Thymus (tissue), 11 donors: Measurements from ENCODE around the gene CACNG5. TPM values are rescaled to one million over a fixed set of nuclear protein-coding genes. Genes with fewer than 3 reads are reported as not detected.

Experiments
- DNase-seq, 9 donors: peaks; one replicate each; pipeline ENCODE4 v3.0.0-alpha.2; 2013; ENCODE audit warnings: low spot score in 9 of 9, low read depth in 6 of 9, missing footprints in 1 of 9
- H3K27ac ChIP-seq, 2 donors: one replicate each; pipeline ENCODE4 v1.5.1; 2013; ENCODE audit warnings: control low read depth in 1 of 2, low read depth in 1 of 2, low read length in 1 of 2, mild to moderate bottlenecking in 1 of 2, moderate library complexity in 1 of 2
- H3K27me3 ChIP-seq, 2 donors: one replicate each; pipeline ENCODE4 v1.5.1; 2013; ENCODE audit warnings: low read length in 1 of 2; ENCODE audit not compliant: control insufficient read depth in 2 of 2, insufficient read depth in 1 of 2
- H3K36me3 ChIP-seq, 2 donors: one replicate each; pipeline ENCODE4 v1.5.1; 2013; ENCODE audit warnings: low read length in 1 of 2, mild to moderate bottlenecking in 1 of 2, moderate library complexity in 1 of 2; ENCODE audit not compliant: control insufficient read depth in 2 of 2, insufficient read depth in 2 of 2
- H3K4me1 ChIP-seq, 2 donors: one replicate each; pipeline ENCODE4 v1.5.1; 2013; ENCODE audit warnings: low read length in 2 of 2; ENCODE audit not compliant: control insufficient read depth in 2 of 2, insufficient read depth in 2 of 2
- H3K4me3 ChIP-seq, 2 donors: one replicate each; pipeline ENCODE4 v1.5.1; 2013; ENCODE audit warnings: low read length in 2 of 2, control low read depth in 1 of 2, mild to moderate bottlenecking in 1 of 2
- H3K9me3 ChIP-seq, 2 donors: one replicate each; pipeline ENCODE4 v1.5.1; 2013; ENCODE audit warnings: low read length in 1 of 2, mild to moderate bottlenecking in 1 of 2; ENCODE audit not compliant: control insufficient read depth in 2 of 2, insufficient read depth in 1 of 2
- WGBS: extraction: QIAGEN DNeasy Blood & Tissue Kit; methylation state at CpG from one replicate; pipeline ENCODE4 v1.1.7; 2013; 5-methylcytosine and 5-hydroxymethylcytosine counted together
- polyA plus RNA-seq: library from polyadenylated mRNA; stranded (reverse); fragments of 200-250 nt; gene quantifications from one replicate; pipeline ENCODE4 v1.2.3, GENCODE V29; 2013
- total RNA-seq: library from RNA; stranded (reverse); fragments of 120-200 nt; gene quantifications from one replicate; pipeline ENCODE4 v1.2.4, GENCODE V29; 2013
- donor health status: healthy.

CACNG5 gene
- total and polyA plus RNA-seq, 2 donors: 0.05 TPM

DNA sequence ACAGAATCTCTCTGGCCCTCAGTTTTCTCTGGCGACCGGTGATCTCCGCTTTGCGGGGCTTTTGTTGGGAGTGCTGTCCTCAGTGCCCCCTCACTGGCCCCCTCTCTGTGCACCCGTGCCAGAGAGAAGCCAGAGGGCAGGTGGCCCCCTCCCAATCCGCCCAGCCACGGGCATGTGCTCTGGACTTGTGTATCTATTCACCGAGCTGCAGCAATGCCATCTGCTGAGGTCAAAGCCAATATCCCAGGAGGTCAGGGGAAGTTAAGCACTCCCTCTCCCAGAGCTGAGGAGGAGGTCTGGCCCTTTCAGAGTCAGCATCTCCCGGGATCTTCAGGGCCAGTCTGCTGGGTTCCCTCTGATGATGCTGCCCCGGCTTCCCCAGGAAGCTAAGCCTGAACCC, 5.1 kb downstream of the CACNG5 start:
- Histone ChIP-seq H3K36me3 (no peaks in the 10 kb centered on the region), H3K27me3 (peaks cover 7 to 35% of the 10 kb centered on the region in 2 donors), H3K9me3 (no peaks in the 10 kb centered on the region), H3K4me3 (no peak overlapping the region), H3K4me1 (no peaks in the 10 kb centered on the region), H3K27ac (no peak overlapping the region)
- no peak for DNase-seq
- 89% methylated on average over 10 of the region's 10 CpGs for WGBS

DNA sequence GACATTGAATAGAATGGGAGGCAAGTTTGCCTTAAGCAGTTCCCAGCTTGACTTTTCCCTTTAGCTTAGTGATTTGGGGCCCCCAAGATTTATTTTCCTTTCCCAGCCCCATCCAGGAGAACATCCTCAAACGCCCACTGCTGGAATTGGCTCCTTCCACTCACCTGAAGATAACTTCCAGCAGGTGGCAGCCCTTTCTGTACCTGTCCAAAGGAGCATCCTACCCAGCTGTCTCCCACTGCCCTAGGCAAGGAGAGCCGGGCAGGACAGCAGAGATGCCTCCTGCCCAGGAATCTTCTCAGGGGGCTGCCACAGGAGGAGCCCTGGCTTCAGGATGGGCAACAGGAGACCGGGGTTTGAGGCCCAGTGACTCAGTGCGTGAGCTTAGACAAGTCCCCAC, 6.4 kb downstream of the CACNG5 start:
- 81% methylated on average over 4 of the region's 4 CpGs for WGBS
- no peaks in the 10 kb centered on the region for H3K4me1 ChIP-seq
- no peaks in the 10 kb centered on the region for H3K9me3 ChIP-seq
- DNase-seq: no peak
- H3K27ac ChIP-seq: no peak overlapping the region
- H3K36me3 ChIP-seq: no peaks in the 10 kb centered on the region
- H3K27me3 ChIP-seq: peaks cover 0 to 23% of the 10 kb centered on the region in 2 donors
- H3K4me3 ChIP-seq: no peak overlapping the region

DNA sequence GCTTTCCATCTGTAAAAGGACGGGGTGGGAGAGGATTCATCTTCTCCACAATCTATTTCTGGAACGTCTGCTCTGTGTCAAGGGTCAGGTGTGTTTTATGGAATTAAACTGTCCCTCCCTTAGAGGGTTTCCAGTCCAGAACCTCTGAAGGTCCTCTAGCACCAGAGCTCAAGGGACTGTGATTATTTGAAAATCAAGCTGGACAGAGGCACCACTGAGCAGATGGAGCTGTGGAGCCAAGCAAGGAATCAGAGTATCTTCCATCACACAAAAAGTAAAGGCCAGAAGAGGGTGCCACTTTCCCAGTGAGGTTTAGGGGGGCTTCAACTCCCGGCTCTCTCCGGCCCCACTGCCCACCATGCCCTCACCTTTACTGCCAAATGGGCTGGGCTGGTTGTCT, 6.8 kb downstream of the CACNG5 start:
- H3K27ac ChIP-seq: no peak overlapping the region
- DNase-seq: no peak
- H3K36me3 ChIP-seq: no peaks in the 10 kb centered on the region
- no peaks in the 10 kb centered on the region for H3K4me1 ChIP-seq
- H3K4me3 ChIP-seq: no peak overlapping the region
- 79% methylated on average over 3 of the region's 4 CpGs for WGBS
- no peaks in the 10 kb centered on the region for H3K9me3 ChIP-seq
- H3K27me3 ChIP-seq: peaks cover 0 to 18% of the 10 kb centered on the region in 2 donors

DNA sequence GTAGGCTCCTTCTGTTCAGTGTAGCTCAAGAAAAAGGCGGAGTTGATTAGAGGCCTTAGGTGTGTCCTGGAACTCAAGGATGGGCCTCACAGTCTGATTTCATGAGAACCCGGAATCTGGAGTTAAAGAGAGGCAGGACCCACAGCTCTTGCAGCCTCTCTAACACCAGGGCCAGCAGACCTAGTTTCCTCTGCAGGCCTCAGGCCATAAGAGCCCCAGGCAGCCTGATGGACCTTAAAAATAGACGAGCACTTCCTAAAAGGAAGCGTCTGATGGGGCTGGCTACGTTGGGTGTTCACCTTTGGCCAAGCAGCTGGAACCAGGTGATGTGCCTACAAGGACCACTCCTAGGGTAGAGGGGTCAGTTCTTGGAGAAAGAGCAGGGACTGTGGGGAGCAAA, 7.6 kb downstream of the CACNG5 start:
- Histone ChIP-seq H3K4me3 (no peak overlapping the region), H3K4me1 (no peaks in the 10 kb centered on the region), H3K27me3 (peaks cover 0 to 11% of the 10 kb centered on the region in 2 donors), H3K9me3 (peaks cover 0 to under 1% of the 10 kb centered on the region in 2 donors), H3K27ac (no peak overlapping the region), H3K36me3 (no peaks in the 10 kb centered on the region)
- WGBS: 66% methylated on average over 5 of the region's 5 CpGs
- no peak for DNase-seq

DNA sequence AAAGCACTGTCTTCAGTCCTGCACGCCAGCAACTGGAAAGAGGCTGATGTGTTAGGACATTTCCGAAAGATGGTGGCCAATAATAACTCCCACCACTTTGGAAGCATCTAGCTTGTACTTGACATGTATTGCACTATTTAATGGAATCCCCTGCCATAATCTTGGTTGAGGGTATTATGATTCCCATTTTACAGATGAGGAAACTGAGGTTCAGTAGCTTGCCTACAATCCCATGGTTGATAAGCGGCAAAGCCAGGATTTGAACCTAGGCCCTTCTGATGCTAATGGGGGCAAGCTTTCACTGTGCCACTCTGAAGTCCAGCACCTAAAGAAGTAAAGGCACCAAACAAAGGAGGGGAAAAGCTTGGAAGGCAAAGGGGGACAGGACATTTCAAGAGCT, 8.0 kb downstream of the CACNG5 start:
- Histone ChIP-seq H3K4me3 (no peak overlapping the region), H3K27me3 (peaks cover 0 to 7% of the 10 kb centered on the region in 2 donors), H3K4me1 (no peaks in the 10 kb centered on the region), H3K9me3 (peaks cover 0 to 4% of the 10 kb centered on the region in 2 donors), H3K36me3 (no peaks in the 10 kb centered on the region), H3K27ac (no peak overlapping the region)
- no peak for DNase-seq
- 98% methylated on average over 3 of the region's 3 CpGs for WGBS

DNA sequence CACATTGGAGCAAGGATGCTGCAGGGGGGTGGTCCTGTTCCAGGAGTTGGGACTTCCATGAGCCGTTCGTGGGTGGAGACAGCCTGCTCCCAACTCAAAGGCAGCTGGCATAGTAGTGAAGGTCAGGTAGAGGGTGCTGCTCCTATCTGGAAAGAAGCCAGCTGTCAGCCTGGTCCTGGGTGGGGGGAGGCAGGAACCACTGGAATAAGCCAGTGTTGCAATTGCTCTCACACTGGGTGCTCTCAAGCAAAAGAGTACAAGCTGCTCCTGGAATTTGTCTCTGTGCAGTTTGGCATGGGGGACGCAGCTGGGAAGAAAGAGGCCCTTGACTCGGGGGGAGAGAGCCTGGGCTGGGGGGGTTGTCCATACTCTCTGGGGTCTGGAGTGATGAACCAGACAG, 8.7 kb downstream of the CACNG5 start:
- WGBS: 92% methylated on average over 4 of the region's 4 CpGs
- Histone ChIP-seq H3K4me3 (no peak overlapping the region), H3K27me3 (peaks cover 0 to 5% of the 10 kb centered on the region in 2 donors), H3K4me1 (no peaks in the 10 kb centered on the region), H3K27ac (no peak overlapping the region), H3K9me3 (peaks cover 0 to 4% of the 10 kb centered on the region in 2 donors), H3K36me3 (no peaks in the 10 kb centered on the region)
- no peak for DNase-seq

DNA sequence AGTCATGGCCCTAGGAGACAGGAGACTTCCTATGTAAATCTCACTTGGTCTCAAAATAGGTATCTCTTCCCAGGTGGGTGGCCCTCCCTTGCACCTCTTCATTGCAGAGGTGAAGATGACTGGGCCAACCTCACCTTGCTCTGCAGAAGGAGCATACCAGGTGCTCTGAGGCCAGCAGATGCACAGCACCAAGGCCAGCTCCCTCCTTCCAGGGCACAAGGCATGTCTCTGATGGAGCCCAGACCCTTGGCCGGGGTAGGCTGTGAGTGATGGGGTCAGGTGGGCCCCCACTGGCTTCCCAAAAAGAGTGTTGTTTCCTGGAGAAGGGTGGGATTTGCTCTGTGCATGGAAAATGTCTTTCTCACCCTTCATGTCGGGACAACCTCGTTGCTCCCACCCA, 12.8 kb downstream of the CACNG5 start:
- H3K4me3 ChIP-seq: no peak overlapping the region
- H3K27me3 ChIP-seq: peaks cover 0 to 6% of the 10 kb centered on the region in 2 donors
- WGBS: 89% methylated on average over 3 of the region's 3 CpGs
- H3K9me3 ChIP-seq: peaks cover 0 to 4% of the 10 kb centered on the region in 2 donors
- no peaks in the 10 kb centered on the region for H3K4me1 ChIP-seq
- no peaks in the 10 kb centered on the region for H3K36me3 ChIP-seq
- H3K27ac ChIP-seq: no peak overlapping the region
- DNase-seq: no peak

DNA sequence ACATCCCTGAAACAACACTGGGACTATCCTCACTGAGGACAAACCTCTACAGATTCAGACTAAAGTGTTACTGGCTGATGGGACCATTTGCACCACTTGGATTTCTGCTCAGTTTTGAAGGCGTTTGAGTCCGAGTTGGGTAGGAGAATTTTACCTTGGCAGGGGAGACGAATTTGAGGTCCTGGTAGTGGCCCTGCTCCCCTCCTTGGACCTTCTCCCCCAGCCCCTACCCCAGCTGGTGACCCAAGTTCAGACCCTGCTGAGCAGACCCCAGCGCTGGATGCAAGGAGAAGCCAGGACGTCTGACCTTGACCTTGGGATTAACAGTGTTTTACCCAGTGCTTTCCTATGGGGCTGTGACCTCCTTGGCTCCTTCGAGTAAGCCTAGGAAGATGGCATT, 13.6 kb downstream of the CACNG5 start:
- Histone ChIP-seq H3K27ac (no peak overlapping the region), H3K36me3 (no peaks in the 10 kb centered on the region), H3K4me1 (no peaks in the 10 kb centered on the region), H3K9me3 (peaks cover 0 to 4% of the 10 kb centered on the region in 2 donors), H3K27me3 (peaks cover 0 to 6% of the 10 kb centered on the region in 2 donors), H3K4me3 (no peak overlapping the region)
- 92% methylated on average over 6 of the region's 6 CpGs for WGBS
- DNase-seq: no peak

DNA sequence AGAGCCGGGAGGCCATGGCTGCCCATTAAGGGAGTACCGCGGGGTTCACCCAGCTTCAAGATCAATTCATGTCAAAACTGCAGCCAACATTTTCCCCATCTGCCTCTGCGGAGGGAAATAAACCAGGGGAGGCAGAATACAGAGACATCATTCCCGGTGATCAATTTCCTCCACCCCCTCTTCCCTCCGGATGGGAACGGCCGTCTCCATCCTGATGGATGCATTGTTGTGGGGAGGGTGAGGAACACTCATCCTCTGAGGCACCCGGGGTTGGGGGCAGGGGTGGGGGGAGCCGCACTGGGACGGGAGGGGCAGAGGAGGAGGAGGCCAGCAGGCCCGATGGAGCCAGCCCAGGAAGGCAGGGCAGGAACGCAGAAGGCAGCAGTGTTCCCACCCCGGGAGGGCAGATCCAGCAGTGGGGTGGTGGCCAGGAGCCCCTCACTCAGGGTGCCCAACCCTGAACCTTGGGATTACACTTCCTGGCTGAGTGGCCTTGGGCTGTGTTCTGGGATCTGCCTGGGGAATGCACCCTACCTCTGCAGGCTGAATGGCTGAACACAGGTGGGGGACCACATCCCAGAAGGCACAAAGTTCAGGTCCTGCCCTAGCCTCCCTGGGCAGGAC, 14.2 kb downstream of the CACNG5 start:
- H3K4me3 ChIP-seq: no peak overlapping the region
- no peaks in the 10 kb centered on the region for H3K36me3 ChIP-seq
- peaks cover 0 to 4% of the 10 kb centered on the region in 2 donors for H3K9me3 ChIP-seq
- no peaks in the 10 kb centered on the region for H3K4me1 ChIP-seq
- no peak for DNase-seq
- 85% methylated on average over 14 of the region's 14 CpGs for WGBS
- H3K27me3 ChIP-seq: peaks cover 0 to 6% of the 10 kb centered on the region in 2 donors
- no peak overlapping the region for H3K27ac ChIP-seq
